ENCODE data around the gene ZNF618.

ZNF618 gene

DNA sequence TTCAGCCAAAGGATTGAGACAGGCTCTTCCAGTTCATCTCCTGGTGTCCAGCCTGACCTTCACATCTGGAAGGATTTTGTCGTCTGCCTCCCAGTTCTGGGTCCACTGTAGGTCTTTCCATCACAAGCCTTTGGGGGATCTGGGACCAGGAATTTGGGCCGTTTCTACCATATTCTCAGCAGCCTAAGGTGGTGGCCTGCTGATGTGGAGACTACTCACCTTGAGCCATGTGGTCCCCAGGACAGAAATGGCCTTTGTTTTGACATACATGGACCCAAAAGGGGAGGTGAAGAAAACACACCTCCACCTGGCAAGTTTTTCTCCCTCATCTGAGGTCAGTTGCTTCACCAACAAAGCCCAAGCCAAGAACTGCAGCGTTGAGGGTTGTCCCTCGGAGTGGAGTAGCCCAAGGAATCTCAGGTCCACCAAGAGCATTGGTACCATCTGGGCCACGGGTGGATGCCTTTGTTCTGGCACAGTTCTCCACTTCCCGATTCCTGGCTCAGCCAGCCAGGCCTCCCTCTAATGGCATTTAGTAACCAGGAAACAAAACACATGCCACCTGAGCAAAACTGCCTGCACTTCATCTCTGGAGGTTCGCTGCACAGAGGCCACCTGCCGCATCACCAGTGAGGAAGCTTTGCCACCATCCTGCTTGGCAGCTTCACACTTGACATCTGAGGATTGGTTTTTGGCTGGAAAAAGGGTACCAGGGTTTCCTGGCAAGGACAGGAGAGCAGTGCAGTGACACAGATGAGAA lies 177.3 kb downstream of the ZNF618 start:
- TF ChIP-seq CTCF (IDR thresholded peaks at IDR 0.05; ENCODE audit: insufficient read depth, low read depth, low read length, missing control alignments), result no peak
- DNase-seq (ENCODE audit: low read depth), result no peak
- H3K4me3 ChIP-seq (ENCODE audit: low read length), result no peak overlapping the region

DNA sequence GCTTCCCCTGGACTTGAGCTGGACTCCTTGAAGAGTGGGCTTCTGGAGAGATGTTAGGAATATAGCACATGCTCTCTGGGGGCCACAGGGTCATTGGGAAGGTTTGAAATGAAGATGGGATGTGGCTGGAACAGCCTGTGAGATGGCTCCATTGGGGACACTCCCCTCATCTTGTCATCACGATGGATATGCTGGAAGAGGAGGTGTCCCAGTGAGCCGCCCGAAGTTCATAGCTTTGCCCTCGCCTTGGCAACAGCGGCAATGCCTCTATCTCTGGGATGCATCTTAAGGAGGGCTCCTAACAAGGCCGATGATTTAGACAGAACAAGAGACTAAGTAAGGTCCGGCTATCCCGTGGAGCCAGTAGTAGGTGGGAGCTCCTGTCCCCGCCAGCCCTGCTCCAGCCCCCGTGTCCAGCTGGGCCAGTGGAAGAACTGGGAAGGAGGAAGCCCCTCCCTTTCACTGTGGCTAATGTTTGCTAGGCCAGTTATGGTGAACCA lies 178.1 kb downstream of the ZNF618 start:
- no peak overlapping the region for H3K4me3 ChIP-seq (ENCODE audit: low read length)
- no peak for DNase-seq (ENCODE audit: low read depth)
- no peak for TF ChIP-seq CTCF (IDR thresholded peaks at IDR 0.05; ENCODE audit: insufficient read depth, low read depth, low read length, missing control alignments)

- no peak for DNase-seq (ENCODE audit: low read depth)
- H3K4me3 ChIP-seq (ENCODE audit: low read length), result no peak overlapping the region
- TF ChIP-seq CTCF (IDR thresholded peaks at IDR 0.05; ENCODE audit: insufficient read depth, low read depth, low read length, missing control alignments), result no peak
Observed at GRCh38 chr9:114055061-114055460, 179.0 kb downstream of the ZNF618 start.

GRCh38 chr9:114055894-114056293 lies 179.8 kb downstream of the ZNF618 start:
- DNase-seq (ENCODE audit: low read depth), result no peak
- H3K4me3 ChIP-seq (ENCODE audit: low read length), result no peak overlapping the region
- no peak for TF ChIP-seq CTCF (IDR thresholded peaks at IDR 0.05; ENCODE audit: insufficient read depth, low read depth, low read length, missing control alignments)

DNA sequence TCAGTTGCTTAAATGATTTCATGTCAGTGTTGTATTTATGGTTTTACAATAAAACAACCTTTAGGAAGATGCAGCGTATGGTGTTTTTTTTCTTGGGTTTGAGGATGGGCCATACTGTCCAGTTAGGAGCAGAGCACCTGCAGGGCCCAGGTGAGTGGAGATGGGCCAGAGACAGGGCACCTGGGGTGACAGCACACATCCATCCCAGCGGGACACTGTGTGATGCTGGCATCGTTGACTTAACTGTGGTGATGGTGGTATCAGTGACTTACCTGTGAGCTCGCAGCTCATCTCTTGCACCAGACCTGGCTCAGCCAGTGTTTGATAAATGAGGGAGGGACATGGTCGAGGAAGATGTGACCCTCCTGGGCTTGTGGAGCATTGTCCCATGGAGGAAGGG lies 180.4 kb downstream of the ZNF618 start:
- no peak for DNase-seq (ENCODE audit: low read depth)
- no peak overlapping the region for H3K4me3 ChIP-seq (ENCODE audit: low read length)
- no peak for TF ChIP-seq CTCF (IDR thresholded peaks at IDR 0.05; ENCODE audit: insufficient read depth, low read depth, low read length, missing control alignments)

DNA sequence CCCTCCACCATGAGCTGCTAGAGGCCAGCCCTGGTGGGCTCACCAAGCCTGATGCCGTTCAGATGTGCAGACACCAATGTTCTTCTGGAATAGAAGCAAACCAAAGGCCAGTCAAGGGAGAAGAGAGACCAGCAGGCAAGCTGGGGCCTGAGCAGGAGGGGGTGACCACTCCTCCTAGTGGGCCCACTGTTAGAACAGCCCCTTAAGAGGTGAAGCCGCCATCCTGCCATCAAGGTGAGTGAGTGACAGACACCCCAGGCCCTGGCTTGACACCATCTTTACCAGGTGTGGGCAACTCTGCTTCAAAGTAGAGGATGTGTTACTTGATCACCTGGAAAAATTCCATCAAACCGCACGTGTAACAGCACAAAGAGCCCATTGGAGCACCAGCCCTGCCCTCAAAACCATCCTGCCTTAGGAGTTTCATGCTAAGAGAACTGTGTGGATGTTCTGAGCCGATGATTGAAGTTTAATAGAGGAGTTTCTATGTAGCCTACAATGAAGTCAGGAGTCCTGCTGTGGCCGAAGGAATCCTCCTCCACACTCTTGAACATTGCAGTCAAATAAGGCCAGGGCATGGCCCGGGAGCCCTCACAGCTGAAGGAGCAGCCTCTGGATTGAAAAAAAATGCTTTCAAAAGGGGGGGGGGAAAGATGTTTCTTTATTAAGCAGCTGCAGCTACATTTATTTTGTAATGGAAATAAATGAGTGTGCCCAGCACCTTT lies 181.2 kb downstream of the ZNF618 start:
- no peak for TF ChIP-seq CTCF (IDR thresholded peaks at IDR 0.05; ENCODE audit: insufficient read depth, low read depth, low read length, missing control alignments)
- no peak for DNase-seq (ENCODE audit: low read depth)
- no peak overlapping the region for H3K4me3 ChIP-seq (ENCODE audit: low read length)

Data from epithelial cell of esophagus (primary cell).